HUES64 (cell line): ENCODE data around the gene RELL1.

Experiments
- H3K27ac ChIP-seq: 2 replicates; pipeline ENCODE4 v1.7.0; 2013; ENCODE audit warnings: low read depth, low read length, inconsistent platforms
- H3K27me3 ChIP-seq: 2 replicates; pipeline ENCODE4 v1.6.1; 2013; ENCODE audit warnings: mild to moderate bottlenecking, low read length; ENCODE audit not compliant: insufficient read depth
- H3K36me3 ChIP-seq: 2 replicates; pipeline ENCODE4 v1.6.1; 2013; ENCODE audit warnings: mild to moderate bottlenecking, low read length; ENCODE audit not compliant: insufficient read depth
- H3K4me1 ChIP-seq: 2 replicates; pipeline ENCODE4 v1.6.1; 2013; ENCODE audit warnings: mild to moderate bottlenecking, low read length, moderate library complexity; ENCODE audit not compliant: insufficient read depth
- H3K4me3 ChIP-seq: 2 replicates; pipeline ENCODE4 v1.5.1; 2013; ENCODE audit warnings: mild to moderate bottlenecking, low read length, moderate library complexity
- H3K9ac ChIP-seq: 2 replicates; pipeline ENCODE4 v1.6.1; 2013; ENCODE audit warnings: mild to moderate bottlenecking, low read depth, low read length
- H3K9me3 ChIP-seq: 2 replicates; pipeline ENCODE4 v1.6.1; 2013; ENCODE audit warnings: low read depth, low read length; ENCODE audit not compliant: insufficient read depth
- WGBS: fragments of 150-250, 120-280 bp; methylation state at CpG from one replicate; pipeline ENCODE4 v1.1.7; 2013; ENCODE audit warnings: missing lambda C conversion rate; 5-methylcytosine and 5-hydroxymethylcytosine counted together

Gene RELL1

GRCh38 chr4:37562592-37562991 lies 123.6 kb downstream of the RELL1 start:
- H3K4me3 ChIP-seq: no peak overlapping the region
- no peak overlapping the region for H3K27ac ChIP-seq
- H3K4me1 ChIP-seq: no peaks in the 10 kb centered on the region
- H3K36me3 ChIP-seq: no peaks in the 10 kb centered on the region
- 90% methylated on average over 2 of the region's 4 CpGs for WGBS
- no peaks in the 10 kb centered on the region for H3K9me3 ChIP-seq
- no peak overlapping the region for H3K9ac ChIP-seq
- H3K27me3 ChIP-seq: no peaks in the 10 kb centered on the region

GRCh38 chr4:37561803-37562207 lies 124.4 kb downstream of the RELL1 start:
- Histone ChIP-seq H3K9me3 (no peaks in the 10 kb centered on the region), H3K4me3 (no peak overlapping the region), H3K4me1 (no peaks in the 10 kb centered on the region), H3K9ac (no peak overlapping the region), H3K36me3 (no peaks in the 10 kb centered on the region), H3K27ac (no peak overlapping the region), H3K27me3 (no peaks in the 10 kb centered on the region)
- WGBS: 72% methylated on average over 1 of the region's 1 CpG

- H3K36me3 ChIP-seq: no peaks in the 10 kb centered on the region
- no peak overlapping the region for H3K4me3 ChIP-seq
- no peaks in the 10 kb centered on the region for H3K27me3 ChIP-seq
- H3K9ac ChIP-seq: no peak overlapping the region
- no peak overlapping the region for H3K27ac ChIP-seq
- no peaks in the 10 kb centered on the region for H3K9me3 ChIP-seq
- WGBS: 41% methylated on average over 2 of the region's 3 CpGs
- H3K4me1 ChIP-seq: no peaks in the 10 kb centered on the region
These were observed 124.9 kb downstream of the RELL1 start for GRCh38 chr4:37561196-37561802.
